GM12878 (cell line): ENCODE data around the gene UBE2F. TPM values are rescaled to one million over a fixed set of nuclear protein-coding genes. Genes with fewer than 3 reads are reported as not detected.

Experiments used
- ATAC-seq: fragments of 200-7000 bp; cut with Tn5 transposase; 3 replicates; pipeline ENCODE4 v1.9.1; 2020; ENCODE audit warnings: mild to moderate bottlenecking, moderate library complexity
- BruUV-seq: library from RNA; stranded (reverse); fragments of 400-500 nt; replicated peaks from 2 replicates; lab custom pipeline; 2021; lab: Mats Ljungman, UMichigan
- CTCF ChIA-PET: fragments of 300-600 bp; sonication (Branson Sonifier 250); formaldehyde crosslinking; extraction: SDS; loops from one replicate; lab custom pipeline; 2021; ENCODE audit warnings: inconsistent platforms; lab: Yijun Ruan, JAX
- POLR2A ChIA-PET: fragments of 350-600 bp; formaldehyde crosslinking; extraction: SDS; loops from one replicate; lab custom pipeline; 2021; ENCODE audit warnings: inconsistent platforms; lab: Charles Lee
- RAD21 ChIA-PET: fragments of 300-600 bp; sonication (Branson Sonifier 250); formaldehyde crosslinking; loops from one replicate; lab custom pipeline; 2023; ENCODE audit warnings: antibody characterized with exemption; ENCODE audit not compliant: unreplicated experiment; lab: Charles Lee
- SMC1A ChIA-PET: fragments of 300-600 bp; sonication (Branson Sonifier 250); formaldehyde crosslinking; loops from one replicate; lab custom pipeline; 2023; ENCODE audit not compliant: unreplicated experiment, uncharacterized antibody; lab: Charles Lee
- DNase-seq: peaks from one replicate; pipeline ENCODE4 v3.0.0-alpha.2; 2011; ENCODE audit warnings: low read depth, low spot score
- FAIRE-seq: peaks from 3 replicates; lab custom pipeline; 2011; peaks lifted over from hg19 to GRCh38; lab: Jason Lieb, UNC
- H2AFZ ChIP-seq: 2 replicates; pipeline ENCODE4 v1.6.0; 2011; ENCODE audit warnings: low read depth, low read length, control low read depth; ENCODE audit not compliant: control insufficient read depth
- H3K27ac ChIP-seq: 2 replicates; pipeline ENCODE4 v1.5.1; 2011; ENCODE audit warnings: control low read depth; ENCODE audit not compliant: control insufficient read depth, insufficient read depth
- H3K27me3 ChIP-seq, 2 experiments: replicated peaks in 1 of 2; 2 replicates each; pipeline versions ENCODE4 v1.6.0 to v1.6.1; 2011; ENCODE audit warnings: low read length in 1 of 2; ENCODE audit not compliant: control insufficient read depth in 2 of 2, insufficient read depth in 2 of 2
- H3K36me3 ChIP-seq, 2 experiments: 2 replicates each; pipeline ENCODE4 v1.5.1; 2011; ENCODE audit warnings: low read length in 1 of 2; ENCODE audit not compliant: control insufficient read depth in 2 of 2, insufficient read depth in 2 of 2
- H3K4me1 ChIP-seq: 2 replicates; pipeline ENCODE4 v1.6.1; 2011; ENCODE audit warnings: mild to moderate bottlenecking, low read length, moderate library complexity, mixed read lengths; ENCODE audit not compliant: control insufficient read depth, insufficient read depth
- H3K4me2 ChIP-seq: 2 replicates; pipeline ENCODE4 v1.6.0; 2011; ENCODE audit warnings: control low read depth; ENCODE audit not compliant: control insufficient read depth, insufficient read depth
- H3K4me3 ChIP-seq: fragments of 200-600 bp; sonication (generic); 2 replicates; pipeline ENCODE4 v1.5.1; 2016
- H3K79me2 ChIP-seq: 2 replicates; pipeline ENCODE4 v1.6.0; 2011; ENCODE audit warnings: low read length; ENCODE audit not compliant: control insufficient read depth, insufficient read depth
- H3K9ac ChIP-seq: 2 replicates; pipeline ENCODE4 v1.8.0; 2011; ENCODE audit warnings: low read length, control low read depth, mixed read lengths; ENCODE audit not compliant: control insufficient read depth, insufficient read depth
- H3K9me3 ChIP-seq: replicated peaks from 3 replicates; pipeline ENCODE4 v1.5.1; 2011; ENCODE audit warnings: mild to moderate bottlenecking, low read length; ENCODE audit not compliant: control insufficient read depth, insufficient read depth
- H4K20me1 ChIP-seq: 2 replicates; pipeline ENCODE4 v1.6.0; 2011; ENCODE audit not compliant: control insufficient read depth, insufficient read depth
- ATF7 ChIP-seq: fragments of 450-650 bp; IDR thresholded peaks from 2 replicates; pipeline ENCODE4 v1.6.1; 2016; ENCODE audit warnings: low read depth, mild to moderate bottlenecking
- CHD4 ChIP-seq: fragments of 200-600 bp; sonication (generic); IDR thresholded peaks from 2 replicates; pipeline ENCODE4 v1.6.1; 2016; ENCODE audit warnings: mild to moderate bottlenecking
- EED ChIP-seq: sonication (generic); IDR thresholded peaks from 2 replicates; pipeline ENCODE4 v1.6.1; 2016; ENCODE audit warnings: antibody characterized with exemption, low read depth
- ETV6 ChIP-seq, 2 experiments: fragments of 450-650 bp in 1 of 2; IDR thresholded peaks in 1 of 2; conservative IDR thresholded peaks in 1 of 2; 2 replicates each; pipeline ENCODE4 v1.6.1; 2014; ENCODE audit warnings: antibody characterized with exemption in 1 of 2, borderline replicate concordance in 1 of 2, low read depth in 1 of 2, mild to moderate bottlenecking in 1 of 2, moderate library complexity in 1 of 2
- HCFC1 ChIP-seq: fragments of 150-350 bp; IDR thresholded peaks from 2 replicates; pipeline ENCODE4 v1.6.1; 2014; ENCODE audit warnings: low read length
- MTA3 ChIP-seq: IDR thresholded peaks from 2 replicates; pipeline ENCODE4 v1.6.1; 2012; ENCODE audit warnings: low read length, inconsistent platforms, borderline replicate concordance
- MYC ChIP-seq: IDR thresholded peaks from 2 replicates; pipeline ENCODE4 v1.6.1; 2011; ENCODE audit warnings: mild to moderate bottlenecking, low read length, moderate library complexity, inconsistent platforms; ENCODE audit not compliant: insufficient read depth, insufficient replicate concordance, insufficient read length, severe bottlenecking
- POLR2A ChIP-seq: IDR thresholded peaks from 2 replicates; pipeline ENCODE4 v1.6.1; 2011; ENCODE audit warnings: low read depth, mild to moderate bottlenecking, low read length
- RAD21 ChIP-seq: IDR thresholded peaks from 2 replicates; pipeline ENCODE4 v1.6.1; 2011; ENCODE audit warnings: mild to moderate bottlenecking, low read depth, low read length, moderate library complexity; ENCODE audit not compliant: insufficient read depth
- TCF12 ChIP-seq: IDR thresholded peaks from 2 replicates; pipeline ENCODE4 v1.6.1; 2011; ENCODE audit warnings: low read depth, mild to moderate bottlenecking, low read length
- ZSCAN29 ChIP-seq: fragments of 450-650 bp; IDR thresholded peaks from 2 replicates; pipeline ENCODE4 v1.6.1; 2017; ENCODE audit warnings: mild to moderate bottlenecking, moderate library complexity
- WGBS: methylation state at CpG from one replicate; pipeline ENCODE4 v1.1.6; 2016; ENCODE audit warnings: low lambda C conversion rate; ENCODE audit not compliant: insufficient replicate concordance, insufficient coverage; ENCODE audit errors: missing lambda C conversion rate; 5-methylcytosine and 5-hydroxymethylcytosine counted together
- in situ Hi-C: fragments of 300-500 bp; cut with MboI; formaldehyde crosslinking; loops from 9 replicates; pipeline ENCODE4 v1.14.3; 2018; ENCODE audit warnings: mixed read lengths
- intact Hi-C: fragments of 100-400 bp; cut with micrococcal nuclease; formaldehyde crosslinking; loops from one replicate; pipeline ENCODE4 v1.14.2; 2022; ENCODE audit not compliant: unreplicated experiment
- polyA plus RNA-seq, 11 experiments: library from polyadenylated mRNA; depleted of rRNA in 4 of 11; unstranded in 6 of 11; stranded (reverse) in 5 of 11; fragments of >200 nt; fragmentation: Nextera tagmentation in 4 of 11; fragmentation: Illumina TruSeq in 1 of 11; extraction: Ambion mirVana in 4 of 11; extraction: Trizol in 1 of 11; gene quantifications; 1 replicate in 1 of 11; 2 replicates in 10 of 11; pipeline versions ENCODE4 v1.2.1 to v1.2.3, GENCODE V29; 2011 to 2016; ENCODE audit warnings: inconsistent platforms in 2 of 11, missing spikeins in 2 of 11, low read depth in 1 of 11
- total RNA-seq, 4 experiments: library from RNA; depleted of rRNA in 3 of 4; stranded (reverse); fragments of >200 nt in 3 of 4; fragmentation: Illumina TruSeq in 1 of 4; extraction: Trizol in 1 of 4; gene quantifications; 2 replicates each; pipeline versions ENCODE4 v1.2.1 to v1.2.3, GENCODE V29; 2013 to 2021
- TF ChIP-seq, protein P1 (sequence below): fragments of 150-350 bp; IDR thresholded peaks from 2 replicates; pipeline ENCODE4 v1.6.1; 2016; ENCODE audit warnings: low read depth, low read length
- TF ChIP-seq, protein P2 (sequence below): fragments of 450-650 bp; formaldehyde crosslinking; IDR thresholded peaks from 2 replicates; pipeline ENCODE4 v1.5.0; 2022; ENCODE audit warnings: mild to moderate bottlenecking, missing genetic modification characterization

Gene UBE2F
- total and polyA plus RNA-seq, 10 of the 15 experiments (the other 5 are each of a cell fraction or from before 2014, with no cell fraction given), result 12.3 to 64.4 (median 31.5) TPM

DNA sequence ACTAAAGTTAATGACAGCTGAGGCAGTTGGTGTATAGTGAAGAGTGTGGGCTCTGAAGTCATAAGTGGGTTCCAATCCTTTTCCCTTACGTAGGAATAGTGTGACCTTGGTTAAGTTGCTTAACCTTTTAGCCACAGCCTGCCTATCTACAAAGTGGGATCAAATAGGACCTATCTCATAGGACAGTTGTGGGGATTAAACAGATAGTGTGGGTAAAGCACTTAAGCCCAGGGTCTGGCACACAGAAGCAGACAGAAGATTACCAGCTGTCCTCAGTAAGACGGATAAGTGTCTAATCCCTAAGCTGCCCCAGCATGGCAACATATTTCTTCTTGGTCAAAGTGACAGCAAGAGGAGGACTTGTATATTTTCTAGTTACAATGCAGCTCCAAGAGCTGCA, 28.2 kb downstream of the UBE2F start:
- RAD21 ChIA-PET, result no interaction called here
- intact Hi-C loops (no loop called here), in situ Hi-C loops (no loop called here)
- Histone ChIP-seq H3K9me3 (0 out of 3 replicates have a peak, but pooled peaks cover 1% of the 10 kb centered on the region), H2AFZ (no peak overlapping the region), H3K9ac (no peak overlapping the region), H3K36me3 (no peaks in the 10 kb centered on the region), H3K4me2 (no peak overlapping the region), H3K79me2 (no peaks in the 10 kb centered on the region), H3K27me3 (no peaks in the 10 kb centered on the region), H3K27ac (no peak overlapping the region), H4K20me1 (no peaks in the 10 kb centered on the region), H3K4me1 (no peaks in the 10 kb centered on the region), H3K4me3 (no peak overlapping the region)
- 97% methylated on average over 2 of the region's 2 CpGs for WGBS
- SMC1A ChIA-PET, result interaction anchor here (0.6 kb wide), 1 partner anchor 27 kb away, joined by 3 read pairs; no protein-coding TSS in a partner anchor
- CTCF ChIA-PET, result interaction anchor here (0.8 to 1.4 kb wide), 2 partner anchors 15 to 16 kb away, joined by 3 to 4 read pairs; no protein-coding TSS in a partner anchor
- POLR2A ChIA-PET, result no interaction called here
- TF ChIP-seq, protein P1, sequence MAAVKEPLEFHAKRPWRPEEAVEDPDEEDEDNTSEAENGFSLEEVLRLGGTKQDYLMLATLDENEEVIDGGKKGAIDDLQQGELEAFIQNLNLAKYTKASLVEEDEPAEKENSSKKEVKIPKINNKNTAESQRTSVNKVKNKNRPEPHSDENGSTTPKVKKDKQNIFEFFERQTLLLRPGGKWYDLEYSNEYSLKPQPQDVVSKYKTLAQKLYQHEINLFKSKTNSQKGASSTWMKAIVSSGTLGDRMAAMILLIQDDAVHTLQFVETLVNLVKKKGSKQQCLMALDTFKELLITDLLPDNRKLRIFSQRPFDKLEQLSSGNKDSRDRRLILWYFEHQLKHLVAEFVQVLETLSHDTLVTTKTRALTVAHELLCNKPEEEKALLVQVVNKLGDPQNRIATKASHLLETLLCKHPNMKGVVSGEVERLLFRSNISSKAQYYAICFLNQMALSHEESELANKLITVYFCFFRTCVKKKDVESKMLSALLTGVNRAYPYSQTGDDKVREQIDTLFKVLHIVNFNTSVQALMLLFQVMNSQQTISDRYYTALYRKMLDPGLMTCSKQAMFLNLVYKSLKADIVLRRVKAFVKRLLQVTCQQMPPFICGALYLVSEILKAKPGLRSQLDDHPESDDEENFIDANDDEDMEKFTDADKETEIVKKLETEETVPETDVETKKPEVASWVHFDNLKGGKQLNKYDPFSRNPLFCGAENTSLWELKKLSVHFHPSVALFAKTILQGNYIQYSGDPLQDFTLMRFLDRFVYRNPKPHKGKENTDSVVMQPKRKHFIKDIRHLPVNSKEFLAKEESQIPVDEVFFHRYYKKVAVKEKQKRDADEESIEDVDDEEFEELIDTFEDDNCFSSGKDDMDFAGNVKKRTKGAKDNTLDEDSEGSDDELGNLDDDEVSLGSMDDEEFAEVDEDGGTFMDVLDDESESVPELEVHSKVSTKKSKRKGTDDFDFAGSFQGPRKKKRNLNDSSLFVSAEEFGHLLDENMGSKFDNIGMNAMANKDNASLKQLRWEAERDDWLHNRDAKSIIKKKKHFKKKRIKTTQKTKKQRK, result no peak
- TF ChIP-seq EED (no peak), ZSCAN29 (no peak), ETV6 (conservative IDR thresholded peaks at IDR 0.05 in 1 of 2, IDR thresholded peaks at IDR 0.05 in 1 of 2; ENCODE audit: borderline replicate concordance in 1 of 2, low read depth in 1 of 2) (no peak), RAD21 (no peak), MYC (no peak), MTA3 (no peak), TCF12 (no peak), CHD4 (no peak), ATF7 (no peak), POLR2A (no peak), HCFC1 (no peak)
- TF ChIP-seq, protein P2, sequence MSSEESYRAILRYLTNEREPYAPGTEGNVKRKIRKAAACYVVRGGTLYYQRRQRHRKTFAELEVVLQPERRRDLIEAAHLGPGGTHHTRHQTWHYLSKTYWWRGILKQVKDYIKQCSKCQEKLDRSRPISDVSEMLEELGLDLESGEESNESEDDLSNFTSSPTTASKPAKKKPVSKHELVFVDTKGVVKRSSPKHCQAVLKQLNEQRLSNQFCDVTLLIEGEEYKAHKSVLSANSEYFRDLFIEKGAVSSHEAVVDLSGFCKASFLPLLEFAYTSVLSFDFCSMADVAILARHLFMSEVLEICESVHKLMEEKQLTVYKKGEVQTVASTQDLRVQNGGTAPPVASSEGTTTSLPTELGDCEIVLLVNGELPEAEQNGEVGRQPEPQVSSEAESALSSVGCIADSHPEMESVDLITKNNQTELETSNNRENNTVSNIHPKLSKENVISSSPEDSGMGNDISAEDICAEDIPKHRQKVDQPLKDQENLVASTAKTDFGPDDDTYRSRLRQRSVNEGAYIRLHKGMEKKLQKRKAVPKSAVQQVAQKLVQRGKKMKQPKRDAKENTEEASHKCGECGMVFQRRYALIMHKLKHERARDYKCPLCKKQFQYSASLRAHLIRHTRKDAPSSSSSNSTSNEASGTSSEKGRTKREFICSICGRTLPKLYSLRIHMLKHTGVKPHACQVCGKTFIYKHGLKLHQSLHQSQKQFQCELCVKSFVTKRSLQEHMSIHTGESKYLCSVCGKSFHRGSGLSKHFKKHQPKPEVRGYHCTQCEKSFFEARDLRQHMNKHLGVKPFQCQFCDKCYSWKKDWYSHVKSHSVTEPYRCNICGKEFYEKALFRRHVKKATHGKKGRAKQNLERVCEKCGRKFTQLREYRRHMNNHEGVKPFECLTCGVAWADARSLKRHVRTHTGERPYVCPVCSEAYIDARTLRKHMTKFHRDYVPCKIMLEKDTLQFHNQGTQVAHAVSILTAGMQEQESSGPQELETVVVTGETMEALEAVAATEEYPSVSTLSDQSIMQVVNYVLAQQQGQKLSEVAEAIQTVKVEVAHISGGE (CRISPR knock-in tag), result no peak
- ATAC-seq (no peak), FAIRE-seq (no peak), DNase-seq (no peak)
- TSS peak; percentile 36 for BruUV-seq
